GM23248 (cell line): ENCODE data around the gene ZC2HC1C.

Source experiments
- EZH2 ChIP-seq: fragments of 200-600 bp; sonication (generic); IDR thresholded peaks from 2 replicates; pipeline ENCODE4 v1.6.1; 2018; ENCODE audit warnings: antibody characterized with exemption, mild to moderate bottlenecking; ENCODE audit not compliant: insufficient read depth, poor library complexity, severe bottlenecking
- EZH2phosphoT487 ChIP-seq: fragments of 200-600 bp; sonication (generic); IDR thresholded peaks from 2 replicates; pipeline ENCODE4 v1.6.1; 2018; ENCODE audit warnings: antibody characterized with exemption, moderate library complexity, mild to moderate bottlenecking, low read depth; ENCODE audit not compliant: insufficient read depth

DNA sequence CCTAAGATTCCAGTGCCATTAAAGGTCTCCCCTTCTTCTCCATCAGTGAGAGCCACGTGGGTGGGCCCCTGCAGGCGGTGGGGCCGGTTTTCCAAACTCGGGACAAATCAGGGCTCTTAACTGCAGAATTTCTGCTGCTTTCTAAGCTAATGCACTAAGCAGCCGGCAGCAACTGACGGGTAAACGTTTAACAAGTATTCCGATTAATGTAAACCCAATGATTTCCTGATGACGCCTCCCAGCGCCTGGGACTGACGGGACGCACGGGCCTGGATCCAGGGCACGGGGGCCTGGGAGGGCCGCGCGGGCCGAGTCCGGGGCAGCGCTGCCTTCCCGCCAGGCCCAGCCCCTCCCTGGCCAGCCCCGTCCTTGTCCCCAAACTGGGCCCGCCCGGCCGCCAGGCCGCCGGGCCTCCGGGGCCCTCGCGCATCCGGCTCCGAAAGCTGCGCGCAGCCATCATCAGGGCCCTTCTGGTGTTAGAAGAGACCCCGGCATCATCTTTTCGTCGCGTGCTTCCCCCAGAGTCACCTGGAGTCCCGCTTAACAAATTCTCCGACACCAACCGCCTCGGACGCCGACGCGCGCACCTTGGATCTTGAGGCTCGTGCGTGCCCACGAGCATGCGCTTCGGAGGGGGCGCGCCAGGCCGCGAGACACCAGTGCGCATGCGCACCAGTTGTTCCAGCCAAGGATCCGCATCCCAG, 18.4 kb upstream of the ZC2HC1C start, which contains the start of gene MLH3:
- TF ChIP-seq EZH2 (no peak), EZH2phosphoT487 (no peak)
